ENCODE data around the gene COL6A2. TPM values are rescaled to one million over a fixed set of nuclear protein-coding genes. Genes with fewer than 3 reads are reported as not detected.

The COL6A2 gene
- total and polyA plus RNA-seq, 8 donors = 79.3 to 3,737 (median 398) TPM

GRCh38 chr21:46157396-46157986 is 59.6 kb downstream of the COL6A2 start:
- Histone ChIP-seq H3K27ac (no peak overlapping the region), H3K9me3 (no peaks in the 10 kb centered on the region), H3K4me3 (no peak overlapping the region), H3K27me3 (peaks cover 0 to 34% (median 11%) of the 10 kb centered on the region in 3 donors), H3K4me1 (peaks cover 6 to 23% (median 13%) of the 10 kb centered on the region in 4 donors), H3K36me3 (peaks cover 0 to 17% (median 3%) of the 10 kb centered on the region in 4 donors)
- no peak for DNase-seq
- TF ChIP-seq CTCF (IDR thresholded peaks at IDR 0.05) = no peak
- no peak for TF ChIP-seq EP300 (IDR thresholded peaks at IDR 0.05)
- TF ChIP-seq POLR2AphosphoS5 (IDR thresholded peaks at IDR 0.05) = no peak
- TF ChIP-seq POLR2A (IDR thresholded peaks at IDR 0.05) = no peak
- WGBS, 5 donors = 86 to 93% (median 93%) methylated on average over 12 of the region's 12 CpGs
- intact Hi-C loops (cut with DNase I; ENCODE audit: low total_unique reads) = no loop called here

DNA sequence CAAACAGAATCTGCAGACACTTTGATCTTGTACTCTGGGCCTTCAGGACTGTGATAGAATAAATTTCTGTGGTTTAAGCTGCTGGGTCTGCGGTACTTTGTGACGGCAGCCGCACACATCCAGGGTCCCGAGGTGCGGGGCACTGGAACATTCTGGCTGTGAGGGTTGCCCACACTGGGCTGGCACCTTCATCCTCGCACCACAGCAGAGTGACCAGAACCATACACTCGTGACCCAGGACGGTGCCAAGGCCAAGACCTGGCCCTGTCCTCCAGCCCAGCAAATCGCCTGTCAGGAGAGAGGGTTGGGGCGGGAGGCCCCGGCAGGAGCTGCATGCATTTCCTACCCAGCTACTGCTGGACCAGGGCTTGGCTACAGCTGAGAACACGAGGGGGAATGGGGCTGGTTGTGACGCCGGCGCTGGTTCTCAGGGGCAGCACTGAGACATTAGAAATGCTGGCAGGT is 60.1 kb downstream of the COL6A2 start:
- no peak for TF ChIP-seq POLR2AphosphoS5 (IDR thresholded peaks at IDR 0.05)
- TF ChIP-seq EP300 (IDR thresholded peaks at IDR 0.05) = no peak
- no peak for TF ChIP-seq POLR2A (IDR thresholded peaks at IDR 0.05)
- TF ChIP-seq CTCF (IDR thresholded peaks at IDR 0.05) = no peak
- no peak overlapping the region for H3K4me3 ChIP-seq
- intact Hi-C loops (cut with DNase I; ENCODE audit: low total_unique reads) = no loop called here
- 89 to 96% (median 90%) methylated on average over 11 to 15 of the region's 15 CpGs; no CpG with 5 or more reads in 1 of the 5 donors for WGBS, 5 donors
- peaks cover 0 to 17% (median 3%) of the 10 kb centered on the region in 4 donors for H3K36me3 ChIP-seq
- H3K27me3 ChIP-seq = peaks cover 0 to 34% (median 11%) of the 10 kb centered on the region in 3 donors
- DNase-seq = peak in 1 of 2 donors; percentile 15
- H3K27ac ChIP-seq = no peak overlapping the region
- H3K4me1 ChIP-seq = peaks cover 6 to 19% (median 9%) of the 10 kb centered on the region in 4 donors
- H3K9me3 ChIP-seq = no peaks in the 10 kb centered on the region

- TF ChIP-seq EP300 (IDR thresholded peaks at IDR 0.05) (no peak), POLR2AphosphoS5 (IDR thresholded peaks at IDR 0.05) (no peak), POLR2A (IDR thresholded peaks at IDR 0.05) (no peak), CTCF (IDR thresholded peaks at IDR 0.05) (no peak)
- intact Hi-C loops (cut with DNase I; ENCODE audit: low total_unique reads) = no loop called here
- Histone ChIP-seq H3K27me3 (peaks cover 0 to 27% (median 11%) of the 10 kb centered on the region in 3 donors), H3K36me3 (peaks cover 0 to 17% (median 3%) of the 10 kb centered on the region in 4 donors), H3K27ac (no peak overlapping the region), H3K9me3 (no peaks in the 10 kb centered on the region), H3K4me1 (peaks cover under 1 to 12% (median under 1%) of the 10 kb centered on the region in 4 donors), H3K4me3 (no peak overlapping the region)
- peak in 1 of 2 donors; percentile 17 for DNase-seq
- 91 to 96% (median 92%) methylated on average over 8 to 10 of the region's 10 CpGs for WGBS, 5 donors
Observed at GRCh38 chr21:46158666-46159300, 60.9 kb downstream of the COL6A2 start.

DNA sequence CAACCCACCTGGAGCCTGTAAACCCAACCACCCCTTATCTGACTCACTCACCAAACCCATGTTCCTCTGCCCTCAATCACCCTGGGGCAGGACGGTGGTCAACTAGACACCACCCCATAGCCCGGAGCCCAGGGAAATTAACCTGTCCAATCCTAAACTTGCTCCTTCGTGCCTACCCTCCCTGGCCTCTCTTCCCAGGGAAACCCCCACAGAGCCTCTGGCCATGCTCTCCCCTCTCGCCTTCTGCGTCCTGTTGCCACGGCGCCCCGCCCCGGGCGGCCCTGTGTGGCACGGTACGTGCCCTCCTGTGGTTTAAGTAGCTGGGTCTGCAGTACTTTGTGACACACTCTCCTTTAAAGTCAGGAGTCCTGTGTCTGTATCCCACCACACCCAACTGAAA is 61.5 kb downstream of the COL6A2 start:
- H3K4me3 ChIP-seq = no peak overlapping the region
- peaks cover 0 to 17% (median 3%) of the 10 kb centered on the region in 4 donors for H3K36me3 ChIP-seq
- WGBS, 5 donors = 92 to 99% (median 93%) methylated on average over 12 of the region's 12 CpGs
- H3K27me3 ChIP-seq = peaks cover 0 to 29% (median 11%) of the 10 kb centered on the region in 3 donors
- intact Hi-C loops (cut with DNase I; ENCODE audit: low total_unique reads) = no loop called here
- DNase-seq = peak in 1 of 2 donors; percentile 17
- TF ChIP-seq CTCF (IDR thresholded peaks at IDR 0.05) (no peak), POLR2A (IDR thresholded peaks at IDR 0.05) (no peak), EP300 (IDR thresholded peaks at IDR 0.05) (no peak), POLR2AphosphoS5 (IDR thresholded peaks at IDR 0.05) (no peak)
- H3K9me3 ChIP-seq = no peaks in the 10 kb centered on the region
- no peak overlapping the region for H3K27ac ChIP-seq
- H3K4me1 ChIP-seq = peaks cover 0 to 11% (median 0%) of the 10 kb centered on the region in 4 donors
